GM18517 (cell line): ENCODE measurements around the gene FMR1.

Experiments used
- ATAC-seq: cut with Tn5 transposase; IDR thresholded peaks from one replicate; pipeline ENCODE4 v1.9.1; 2021; ENCODE audit warnings: mild to moderate bottlenecking, moderate library complexity; ENCODE audit not compliant: unreplicated experiment

Gene FMR1

DNA sequence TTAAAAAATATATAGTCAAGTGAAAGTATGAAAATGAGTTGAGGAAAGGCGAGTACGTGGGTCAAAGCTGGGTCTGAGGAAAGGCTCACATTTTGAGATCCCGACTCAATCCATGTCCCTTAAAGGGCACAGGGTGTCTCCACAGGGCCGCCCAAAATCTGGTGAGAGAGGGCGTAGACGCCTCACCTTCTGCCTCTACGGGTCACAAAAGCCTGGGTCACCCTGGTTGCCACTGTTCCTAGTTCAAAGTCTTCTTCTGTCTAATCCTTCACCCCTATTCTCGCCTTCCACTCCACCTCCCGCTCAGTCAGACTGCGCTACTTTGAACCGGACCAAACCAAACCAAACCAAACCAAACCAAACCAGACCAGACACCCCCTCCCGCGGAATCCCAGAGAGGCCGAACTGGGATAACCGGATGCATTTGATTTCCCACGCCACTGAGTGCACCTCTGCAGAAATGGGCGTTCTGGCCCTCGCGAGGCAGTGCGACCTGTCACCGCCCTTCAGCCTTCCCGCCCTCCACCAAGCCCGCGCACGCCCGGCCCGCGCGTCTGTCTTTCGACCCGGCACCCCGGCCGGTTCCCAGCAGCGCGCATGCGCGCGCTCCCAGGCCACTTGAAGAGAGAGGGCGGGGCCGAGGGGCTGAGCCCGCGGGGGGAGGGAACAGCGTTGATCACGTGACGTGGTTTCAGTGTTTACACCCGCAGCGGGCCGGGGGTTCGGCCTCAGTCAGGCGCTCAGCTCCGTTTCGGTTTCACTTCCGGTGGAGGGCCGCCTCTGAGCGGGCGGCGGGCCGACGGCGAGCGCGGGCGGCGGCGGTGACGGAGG, at the start of gene FMR1:
Gene FMR1, plus strand, starts transcription at position 728 of the 831 bp plus-strand sequence. CDS start 261 bp downstream, outside the sequence.
- peak; percentile 80 for ATAC-seq

DNA sequence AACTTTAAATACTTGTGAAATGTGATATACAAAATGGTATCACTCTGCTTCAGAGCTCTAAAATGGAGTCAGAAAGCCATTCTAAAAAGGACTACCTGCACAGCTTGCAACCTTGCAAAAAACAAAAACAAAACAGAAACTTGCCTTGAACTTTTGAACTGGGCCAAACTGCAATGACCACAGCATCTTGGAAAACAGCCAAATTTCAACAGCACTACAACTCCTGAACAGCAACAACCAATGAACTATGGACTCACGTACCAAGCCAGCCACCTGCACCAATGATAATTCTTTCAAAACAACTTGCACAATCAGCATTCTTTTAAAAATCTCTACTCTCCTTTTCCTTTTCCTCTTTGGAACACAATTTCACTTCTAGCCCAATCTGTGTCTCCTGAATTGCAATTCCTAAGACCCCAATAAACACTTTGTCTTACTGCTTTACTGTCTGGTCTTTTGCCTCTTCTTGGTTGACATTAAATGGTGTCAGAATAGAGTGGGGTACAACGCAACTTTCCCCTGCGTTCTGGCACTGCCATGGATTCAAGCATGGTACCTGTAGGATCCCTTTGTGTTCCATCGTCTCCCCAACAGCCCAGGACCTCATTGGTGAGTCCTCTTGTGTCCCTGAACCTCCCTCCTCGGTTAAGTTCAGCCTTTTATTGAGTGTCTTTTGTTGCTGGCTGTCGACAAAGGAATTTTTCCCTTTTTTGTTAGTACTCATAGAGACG, 35.7 kb upstream of the FMR1 start:
- ATAC-seq: peak; percentile 97

- ATAC-seq: no peak
These were observed 34.7 kb upstream of the FMR1 start for GRCh38 chrX:147876849-147877646.

DNA sequence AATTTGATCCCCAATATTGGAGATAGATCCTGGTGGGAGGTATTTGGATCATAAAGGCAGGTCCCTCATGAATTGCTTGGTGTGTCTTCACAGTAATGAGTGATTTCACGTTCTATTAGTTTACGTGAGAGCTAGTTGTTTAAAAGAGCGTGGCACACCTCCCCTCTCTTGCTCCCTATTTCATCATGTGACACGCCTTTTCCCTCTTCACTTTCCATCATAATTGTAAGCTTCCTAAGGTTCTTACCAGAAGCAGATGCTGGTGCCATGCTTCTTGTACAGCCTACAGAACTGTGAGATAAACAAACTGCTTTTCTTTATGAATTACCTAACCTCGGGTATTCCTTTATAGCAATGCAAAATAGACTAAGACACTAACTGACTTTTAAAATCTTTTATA, 34.0 kb upstream of the FMR1 start:
- ATAC-seq: no peak

- peak; percentile 67 for ATAC-seq
These were observed 26.8 kb upstream of the FMR1 start for GRCh38 chrX:147884958-147885357.

DNA sequence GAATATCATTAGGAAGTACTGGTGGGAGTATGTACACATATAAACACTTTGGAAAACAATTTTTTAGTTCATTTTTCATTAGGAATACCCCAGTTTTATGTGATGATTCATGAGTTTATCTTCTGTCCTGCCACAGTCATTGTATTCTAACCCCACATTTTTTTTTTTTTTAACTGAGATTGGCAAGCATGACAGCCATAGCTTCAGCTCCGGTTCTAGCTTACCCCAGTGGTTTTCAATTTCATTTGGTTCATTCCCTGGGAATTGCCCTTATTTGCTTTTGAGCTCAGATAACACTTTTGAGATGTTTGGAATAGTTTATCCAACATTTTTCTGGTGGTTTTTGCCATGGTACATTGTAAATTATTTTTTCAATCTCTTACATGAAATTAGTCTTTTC, 21.0 kb upstream of the FMR1 start:
- ATAC-seq: no peak

- no peak for ATAC-seq
These were observed 19.8 kb upstream of the FMR1 start for GRCh38 chrX:147891896-147892295.

DNA sequence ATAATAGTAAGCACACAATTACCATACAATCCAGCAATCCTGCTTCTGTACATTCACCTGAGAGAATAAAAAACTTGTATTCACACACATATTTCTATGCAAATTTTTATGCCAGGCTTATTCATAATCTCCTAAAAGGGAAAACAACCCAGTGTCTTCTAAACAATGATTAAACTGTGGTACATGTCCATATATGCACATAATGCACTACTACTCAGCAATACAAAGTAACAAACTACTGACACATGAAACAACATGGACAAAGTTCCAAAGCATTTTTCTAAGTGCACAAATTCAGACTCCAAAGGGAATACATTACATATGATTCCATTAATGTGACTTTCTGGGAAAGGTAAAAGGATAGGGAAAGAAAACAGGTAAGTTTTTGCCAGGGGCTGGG, 18.0 kb upstream of the FMR1 start:
- no peak for ATAC-seq

DNA sequence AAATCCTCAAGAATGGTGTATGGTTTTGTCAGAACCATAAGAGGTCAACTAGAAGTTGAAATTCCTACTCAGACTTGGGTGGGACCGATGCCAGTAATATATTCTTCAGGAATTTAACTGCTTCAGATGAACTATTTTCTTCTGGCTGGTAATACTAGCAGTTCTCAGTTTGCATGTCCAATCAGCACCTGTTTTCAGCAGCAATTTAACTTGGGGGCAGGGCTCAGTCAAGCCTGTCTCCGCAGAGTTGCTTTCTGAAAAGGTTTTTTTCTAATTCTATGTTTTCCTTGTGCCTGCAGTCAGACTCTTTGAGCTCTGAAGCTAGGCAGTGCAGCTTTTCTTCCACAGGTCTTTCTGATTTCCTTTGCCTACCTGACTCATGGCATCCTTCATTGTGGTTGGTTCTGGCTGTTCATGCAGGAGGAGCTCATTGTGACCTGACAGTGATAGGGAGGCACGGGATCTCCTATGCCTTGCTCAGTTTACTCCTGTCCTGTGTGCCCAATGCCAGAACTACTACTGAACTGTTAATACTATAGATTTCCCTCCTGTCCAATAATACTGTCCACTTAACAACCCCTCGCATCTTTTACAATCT, 17.3 kb upstream of the FMR1 start:
- ATAC-seq: no peak

GRCh38 chrX:147897117-147897516, 14.6 kb upstream of the FMR1 start:
- ATAC-seq: no peak

DNA sequence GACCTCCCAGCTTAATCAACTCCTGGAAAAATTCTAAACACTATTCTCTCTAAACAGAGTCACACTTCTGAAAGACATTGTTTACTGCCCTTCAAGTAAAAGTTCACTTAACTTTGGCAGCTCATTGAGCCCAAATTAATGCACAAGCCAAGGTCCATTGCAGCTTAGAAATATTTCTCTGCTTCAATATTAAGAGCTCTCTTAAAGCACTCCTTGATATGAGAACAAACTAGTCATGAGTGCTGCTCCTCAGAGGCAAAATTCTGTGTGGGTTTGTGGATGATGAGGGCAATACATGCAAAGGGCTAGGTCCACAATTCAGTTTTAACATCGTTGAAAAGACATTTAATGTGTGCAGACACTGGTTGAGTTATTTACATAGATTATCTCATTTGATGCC, 12.8 kb upstream of the FMR1 start:
- no peak for ATAC-seq

DNA sequence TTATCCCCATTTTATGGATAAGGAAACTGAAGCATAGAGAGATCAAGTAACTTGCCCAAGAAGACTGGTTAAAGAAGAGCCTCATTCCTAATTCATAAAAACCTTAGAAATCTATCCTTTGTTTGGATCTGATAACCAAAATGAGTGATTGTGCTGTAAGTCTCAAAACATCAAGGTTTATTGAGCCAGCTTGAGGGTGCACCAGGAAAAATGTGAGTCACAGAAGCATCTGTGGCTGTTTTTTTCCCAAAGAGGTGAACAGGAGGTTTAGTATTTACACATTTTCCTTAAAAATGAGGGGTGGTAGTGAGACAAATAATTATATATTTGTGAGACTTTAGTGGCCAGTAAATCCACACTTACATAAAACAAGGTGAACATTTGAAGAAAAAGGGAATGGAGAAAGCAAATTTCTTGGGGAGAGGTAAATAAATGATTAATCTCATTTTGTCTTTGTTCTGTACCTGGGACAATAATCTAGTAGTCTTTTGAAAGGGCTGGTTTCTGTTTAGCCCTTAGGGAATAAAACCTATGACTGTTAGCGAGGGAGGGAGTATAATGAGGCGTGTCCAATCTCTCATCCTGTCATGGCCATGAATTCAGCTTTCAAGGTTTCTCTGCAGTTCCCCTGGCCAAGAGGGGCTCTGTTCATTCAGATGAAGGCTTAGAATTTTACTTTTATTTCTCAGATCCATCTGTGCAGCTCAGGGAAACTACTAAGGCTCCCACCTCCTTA, 12.2 kb upstream of the FMR1 start:
- peak; percentile 91 for ATAC-seq

GRCh38 chrX:147900349-147900748, 11.4 kb upstream of the FMR1 start:
- ATAC-seq: no peak

- ATAC-seq: no peak
These were observed 10.1 kb upstream of the FMR1 start for GRCh38 chrX:147901461-147902126.

- ATAC-seq: no peak
These were observed 9.4 kb upstream of the FMR1 start for GRCh38 chrX:147902270-147902669.

GRCh38 chrX:147908106-147908505, 3.6 kb upstream of the FMR1 start:
- ATAC-seq: no peak

DNA sequence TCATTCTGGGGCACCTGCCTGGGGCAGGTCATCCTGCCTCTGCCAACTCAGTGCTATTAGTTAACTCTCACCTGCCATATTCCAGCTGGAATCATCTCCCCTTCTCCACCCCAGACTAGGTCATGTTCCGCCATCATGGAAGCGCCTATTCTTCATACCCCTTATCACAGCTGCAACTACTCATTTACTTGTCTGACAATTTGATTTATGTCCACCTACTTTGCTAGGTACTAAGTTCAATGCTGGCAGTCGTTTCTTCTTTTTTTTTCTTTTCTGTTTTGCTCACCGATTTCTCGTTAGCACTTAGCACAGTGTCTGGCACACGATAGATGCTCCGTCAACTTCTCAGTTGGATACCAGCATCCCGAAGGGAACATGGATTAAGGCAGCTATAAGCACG, 1.1 kb upstream of the FMR1 start:
- ATAC-seq: no peak

GRCh38 chrX:147912093-147912801, 528 bp downstream of the FMR1 start:
- peak; percentile 38 for ATAC-seq

DNA sequence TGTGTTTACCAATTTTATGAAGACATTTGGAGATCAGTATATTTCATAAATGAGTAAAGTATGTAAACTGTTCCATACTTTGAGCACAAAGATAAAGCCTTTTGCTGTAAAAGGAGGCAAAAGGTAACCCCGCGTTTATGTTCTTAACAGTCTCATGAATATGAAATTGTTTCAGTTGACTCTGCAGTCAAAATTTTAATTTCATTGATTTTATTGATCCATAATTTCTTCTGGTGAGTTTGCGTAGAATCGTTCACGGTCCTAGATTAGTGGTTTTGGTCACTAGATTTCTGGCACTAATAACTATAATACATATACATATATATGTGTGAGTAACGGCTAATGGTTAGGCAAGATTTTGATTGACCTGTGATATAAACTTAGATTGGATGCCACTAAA, 1.9 kb downstream of the FMR1 start:
- no peak for ATAC-seq
